Activated CD4-positive, alpha-beta T cell treated with anti-CD3 and anti-CD28 coated beads, Interleukin-2, amount 10 ng/mL, durations not matched to agents 24 days and 14 days (primary cell): Measurements from ENCODE around the gene FNBP1L. TPM values are rescaled to one million over a fixed set of nuclear protein-coding genes. Genes with fewer than 3 reads are reported as not detected.
A peak's percentile ranks its signal among the peaks of the same experiment; 100 is the strongest.

Experiments
- DNase-seq: peaks from one replicate; pipeline ENCODE4 v3.0.0; 2022
- H3K27ac Mint-ChIP-seq: one replicate; pipeline ENCODE4 v1.8.0; 2022; ENCODE audit warnings: mild to moderate bottlenecking, mixed read lengths
- H3K27me3 Mint-ChIP-seq: one replicate; pipeline ENCODE4 v1.8.0; 2022; ENCODE audit warnings: mixed read lengths
- H3K36me3 Mint-ChIP-seq: one replicate; pipeline ENCODE4 v1.8.0; 2022; ENCODE audit warnings: low read depth, mild to moderate bottlenecking, mixed read lengths
- H3K4me1 Mint-ChIP-seq: one replicate; pipeline ENCODE4 v1.8.0; 2021; ENCODE audit warnings: mixed read lengths
- H3K4me3 Mint-ChIP-seq: one replicate; pipeline ENCODE4 v1.8.0; 2022; ENCODE audit warnings: mild to moderate bottlenecking, moderate library complexity, mixed read lengths
- H3K9me3 Mint-ChIP-seq: one replicate; pipeline ENCODE4 v1.8.0; 2021; ENCODE audit warnings: mixed read lengths
- intact Hi-C: fragments of 100-400 bp; cut with micrococcal nuclease; formaldehyde crosslinking; loops from one replicate; pipeline ENCODE4 v1.15.1; 2023
- total RNA-seq: library from RNA; stranded (reverse); gene quantifications from 2 replicates; pipeline ENCODE4 v1.2.3, GENCODE V29; 2022

Gene FNBP1L
- total RNA-seq, 1 donor from 2014 or later: 0.14 TPM

DNA sequence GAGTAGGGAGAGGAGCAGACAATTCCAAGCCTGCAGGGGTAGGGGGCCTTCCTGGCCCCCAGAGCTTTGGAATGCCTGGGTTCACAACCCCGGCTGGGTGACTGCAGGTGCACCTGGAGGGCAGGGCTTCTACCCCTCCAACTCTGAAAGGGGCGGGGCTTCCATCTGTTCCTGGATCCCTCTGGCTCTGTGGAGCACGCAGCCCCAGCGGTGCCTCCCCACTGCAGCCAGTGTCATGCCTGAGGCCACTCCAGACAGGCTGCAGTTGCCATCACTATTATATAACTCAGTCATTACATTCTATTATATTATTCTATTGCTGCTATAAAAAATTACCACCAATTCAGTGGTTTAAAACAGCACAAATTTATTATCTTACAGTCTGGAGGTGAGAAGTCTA, 12.5 kb upstream of the FNBP1L start:
- Mint-ChIP-seq H3K36me3 (no peaks in the 10 kb centered on the region), H3K4me3 (no peak overlapping the region)
- intact Hi-C loops: loop anchor here (10.0 kb wide), 1 partner anchor 131 kb away; no protein-coding TSS in a partner anchor

DNA sequence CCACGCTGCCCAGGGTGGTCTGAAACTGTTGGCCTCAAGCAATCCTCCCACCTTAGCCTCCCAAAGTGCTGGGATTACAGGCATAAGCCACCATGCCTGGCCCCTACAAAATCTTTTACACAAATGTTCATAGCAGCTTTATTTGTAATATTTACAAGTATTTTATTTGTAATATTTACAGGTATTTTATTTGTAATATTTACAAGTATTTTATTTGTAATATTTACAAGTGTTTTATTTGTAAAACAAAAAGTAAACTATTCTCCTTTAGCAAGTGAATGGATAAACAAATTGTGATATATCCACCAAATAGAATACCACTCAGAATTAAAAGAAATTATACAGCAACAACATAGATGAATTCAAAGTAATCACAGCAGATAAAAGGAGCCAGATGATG, 11.4 kb upstream of the FNBP1L start:
- DNase-seq: no peak
- H3K4me3 Mint-ChIP-seq: no peak overlapping the region
- no peaks in the 10 kb centered on the region for H3K9me3 Mint-ChIP-seq
- peaks cover 26% of the 10 kb centered on the region for H3K27me3 Mint-ChIP-seq
- intact Hi-C loops: loop anchor here (10.0 kb wide), 1 partner anchor 132 kb away; no protein-coding TSS in a partner anchor
- H3K4me1 Mint-ChIP-seq: no peaks in the 10 kb centered on the region
- H3K36me3 Mint-ChIP-seq: no peaks in the 10 kb centered on the region
- H3K27ac Mint-ChIP-seq: no peak overlapping the region

More for the DNA sequence above, 12.5 kb upstream of the FNBP1L start:
- Mint-ChIP-seq H3K4me1 (no peaks in the 10 kb centered on the region), H3K27me3 (peaks cover 26% of the 10 kb centered on the region), H3K9me3 (no peaks in the 10 kb centered on the region), H3K27ac (no peak overlapping the region)
- no peak for DNase-seq

DNA sequence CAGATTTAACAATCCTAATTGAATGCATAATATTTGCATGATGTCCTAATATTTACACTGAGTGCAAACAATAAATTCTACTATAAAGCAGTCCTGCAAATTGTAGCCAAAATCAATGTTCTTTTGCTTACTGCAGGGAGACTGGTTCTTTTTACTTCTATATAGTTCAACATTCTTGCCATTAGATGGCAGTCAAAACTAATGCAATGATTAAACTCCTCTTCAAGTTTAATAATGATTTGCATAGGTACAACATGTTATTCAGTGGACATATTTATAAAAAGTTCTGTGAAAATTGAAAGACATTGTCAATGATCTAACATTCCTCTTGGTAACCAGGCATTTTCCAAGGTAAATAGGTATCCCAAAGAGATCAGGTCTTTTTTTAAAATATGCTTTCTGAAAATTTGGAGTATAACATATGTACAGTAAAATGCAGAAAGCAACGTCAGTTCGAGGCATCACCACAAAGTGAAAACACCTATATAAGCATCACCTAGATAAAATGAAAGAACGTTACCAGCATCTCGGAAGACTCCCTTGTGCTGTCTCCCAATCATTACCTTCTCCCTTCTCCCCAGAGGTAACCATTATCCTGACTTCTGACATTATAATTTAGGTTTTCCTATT, 9.8 kb upstream of the FNBP1L start:
- Mint-ChIP-seq H3K4me1 (no peaks in the 10 kb centered on the region), H3K36me3 (no peaks in the 10 kb centered on the region), H3K9me3 (no peaks in the 10 kb centered on the region), H3K27me3 (peaks cover 25% of the 10 kb centered on the region), H3K27ac (no peak overlapping the region), H3K4me3 (no peak overlapping the region)
- no peak for DNase-seq
- intact Hi-C loops: loop anchor here (1.0 to 10.0 kb wide), 4 partner anchors 133 to 407 kb away; no protein-coding TSS in a partner anchor

DNA sequence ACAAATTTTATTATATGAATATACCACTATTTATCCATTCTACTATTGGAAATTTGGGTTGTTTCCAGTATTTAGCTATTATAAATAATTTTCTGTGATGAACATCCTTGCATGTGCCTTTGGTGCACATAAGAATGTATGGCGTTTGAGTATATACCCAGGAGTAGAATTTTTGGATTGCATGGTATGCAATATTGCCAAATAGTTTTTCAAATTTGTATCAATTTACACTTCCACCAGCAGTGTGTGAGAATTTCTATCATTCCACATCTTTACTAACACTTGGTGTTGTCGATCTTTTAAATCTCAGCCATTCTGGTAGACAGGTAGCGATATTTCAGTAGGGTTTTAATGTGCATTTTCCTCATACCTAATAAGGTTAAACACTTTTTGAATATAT, 9.2 kb upstream of the FNBP1L start:
- DNase-seq: no peak
- intact Hi-C loops: loop anchor here (1.0 to 10.0 kb wide), 4 partner anchors 134 to 406 kb away; no protein-coding TSS in a partner anchor
- H3K4me3 Mint-ChIP-seq: no peak overlapping the region
- H3K27me3 Mint-ChIP-seq: peaks cover 29% of the 10 kb centered on the region
- no peaks in the 10 kb centered on the region for H3K9me3 Mint-ChIP-seq
- H3K36me3 Mint-ChIP-seq: no peaks in the 10 kb centered on the region
- H3K4me1 Mint-ChIP-seq: no peaks in the 10 kb centered on the region
- no peak overlapping the region for H3K27ac Mint-ChIP-seq

DNA sequence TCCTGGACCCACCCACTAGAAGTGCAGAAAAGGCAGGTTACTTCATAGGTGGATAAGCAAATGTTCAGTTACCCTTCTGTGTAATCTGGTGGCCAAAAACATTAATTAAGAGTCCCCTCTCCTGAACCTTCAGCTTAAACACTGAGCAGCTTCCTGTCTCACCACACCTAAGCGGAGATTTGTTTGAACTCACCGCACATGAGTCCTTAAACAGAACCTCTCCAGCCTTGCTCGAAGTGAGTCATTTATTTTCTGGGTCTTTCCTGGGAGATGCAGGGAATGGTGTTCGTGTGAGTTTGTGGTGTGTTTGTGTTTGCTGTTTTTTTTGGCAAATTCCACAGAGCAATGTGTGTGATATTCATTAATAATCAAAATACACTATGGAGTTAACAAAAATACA, 7.6 kb upstream of the FNBP1L start:
- Mint-ChIP-seq H3K36me3 (no peaks in the 10 kb centered on the region), H3K4me1 (no peaks in the 10 kb centered on the region), H3K4me3 (no peak overlapping the region), H3K9me3 (no peaks in the 10 kb centered on the region), H3K27ac (no peak overlapping the region), H3K27me3 (peaks cover 29% of the 10 kb centered on the region)
- intact Hi-C loops: loop anchor here (10.0 kb wide), 1 partner anchor 245 kb away; the partner anchor contains the start of gene BCAR3
- no peak for DNase-seq

DNA sequence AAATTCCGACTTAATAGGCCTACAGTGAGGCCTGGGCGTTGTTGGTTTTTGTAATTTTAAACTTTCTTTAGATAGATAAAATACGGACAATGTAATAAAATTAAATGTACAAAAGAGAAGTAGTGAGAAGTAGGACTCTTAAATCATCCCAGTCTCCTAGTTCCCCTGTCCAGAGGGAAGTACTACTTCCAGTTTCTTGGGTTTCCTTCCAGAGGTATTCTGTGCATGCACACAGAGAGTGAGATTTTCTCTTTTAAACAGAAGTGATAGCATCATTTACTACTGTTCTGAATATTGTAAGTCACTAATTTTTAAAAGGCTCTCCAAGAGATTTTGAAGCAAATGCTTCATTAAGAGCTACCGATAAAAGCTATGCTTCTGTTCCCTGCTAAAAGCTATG, 7.2 kb upstream of the FNBP1L start:
- Mint-ChIP-seq H3K9me3 (no peaks in the 10 kb centered on the region), H3K27ac (no peak overlapping the region), H3K36me3 (no peaks in the 10 kb centered on the region), H3K4me1 (no peaks in the 10 kb centered on the region), H3K27me3 (peaks cover 34% of the 10 kb centered on the region), H3K4me3 (no peak overlapping the region)
- intact Hi-C loops: loop anchor here (10.0 kb wide), 1 partner anchor 244 kb away; the partner anchor contains the start of gene BCAR3
- no peak for DNase-seq

DNA sequence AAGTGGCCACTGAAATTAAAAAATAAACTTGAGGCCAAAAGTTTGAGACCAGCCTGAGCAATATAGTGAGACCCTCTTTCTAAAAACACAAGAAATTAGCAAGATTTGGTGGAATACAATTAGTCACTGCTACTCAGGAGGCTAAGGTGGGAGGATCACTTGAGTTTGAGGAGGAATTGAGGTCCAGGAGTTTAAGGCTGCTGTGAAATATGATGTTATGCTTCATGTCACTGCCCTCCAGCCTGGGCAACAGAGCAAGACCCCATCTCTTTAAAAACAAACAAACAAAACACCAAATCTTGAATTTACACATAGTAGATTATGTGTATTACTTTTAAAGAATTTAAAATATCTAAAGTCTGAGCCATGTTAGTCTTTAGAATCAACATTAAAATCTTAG, 6.3 kb upstream of the FNBP1L start:
- H3K36me3 Mint-ChIP-seq: no peaks in the 10 kb centered on the region
- H3K27ac Mint-ChIP-seq: no peak overlapping the region
- peaks cover 41% of the 10 kb centered on the region for H3K27me3 Mint-ChIP-seq
- no peak for DNase-seq
- no peak overlapping the region for H3K4me3 Mint-ChIP-seq
- intact Hi-C loops: loop anchor here (10.0 kb wide), 1 partner anchor 243 kb away; the partner anchor contains the start of gene BCAR3
- H3K9me3 Mint-ChIP-seq: no peaks in the 10 kb centered on the region
- no peaks in the 10 kb centered on the region for H3K4me1 Mint-ChIP-seq

DNA sequence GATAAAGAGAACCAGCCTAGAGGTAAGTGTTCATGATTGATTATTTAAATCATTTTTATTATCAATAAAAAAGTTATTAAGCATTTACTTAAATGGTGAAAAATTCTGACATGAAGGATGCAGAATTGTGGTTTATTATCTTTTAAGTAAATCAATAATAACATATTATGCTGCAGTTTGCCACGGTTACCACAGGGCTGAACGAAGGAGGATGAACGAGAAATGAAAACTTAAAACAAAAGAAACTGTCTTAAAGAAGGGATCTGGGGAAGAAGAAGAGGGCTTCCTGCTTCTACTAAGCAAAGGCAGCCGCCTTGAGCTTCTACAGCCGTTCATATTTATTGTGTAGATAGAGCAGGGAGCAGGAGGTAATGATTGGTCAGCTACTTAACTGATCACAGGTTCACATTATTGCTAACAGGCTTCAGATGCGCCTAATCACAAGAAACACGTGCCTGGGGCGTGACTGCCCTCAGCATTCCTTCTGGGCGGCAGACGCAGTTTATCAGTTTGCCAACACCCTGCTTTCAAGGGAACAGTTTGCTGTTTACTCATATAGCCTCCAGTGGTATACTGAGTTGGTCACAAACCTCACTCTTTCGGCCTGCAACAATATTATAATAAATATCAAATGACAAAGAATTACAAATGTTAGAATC, 5.8 kb upstream of the FNBP1L start:
- intact Hi-C loops: loop anchor here (10.0 kb wide), 1 partner anchor 243 kb away; the partner anchor contains the start of gene BCAR3

DNA sequence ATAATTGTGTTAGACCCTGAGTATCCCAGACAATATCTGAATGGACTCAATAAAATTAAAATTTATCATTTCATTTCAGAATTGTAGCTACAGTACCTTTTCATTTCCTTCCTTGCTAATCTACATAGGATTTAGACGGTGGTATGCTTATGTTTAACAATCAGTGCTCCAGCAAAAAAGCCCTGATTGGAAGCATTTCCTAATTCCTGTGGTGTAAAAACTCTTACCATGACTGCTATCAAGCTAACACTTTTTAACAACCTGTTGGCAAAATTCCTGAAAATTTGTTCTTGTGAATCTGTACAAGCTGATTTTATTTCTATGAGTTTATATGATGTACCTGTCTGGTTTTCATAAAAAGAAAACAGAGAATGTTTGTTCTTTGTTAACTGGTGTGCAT, 5.2 kb upstream of the FNBP1L start:
- Mint-ChIP-seq H3K27me3 (peaks cover 48% of the 10 kb centered on the region), H3K4me1 (peaks cover 3% of the 10 kb centered on the region), H3K9me3 (no peaks in the 10 kb centered on the region), H3K27ac (no peak overlapping the region), H3K4me3 (no peak overlapping the region), H3K36me3 (peaks cover 2% of the 10 kb centered on the region)
- no peak for DNase-seq
- intact Hi-C loops: loop anchor here (10.0 kb wide), 1 partner anchor 242 kb away; the partner anchor contains the start of gene BCAR3

More for the DNA sequence above, 5.8 kb upstream of the FNBP1L start:
- H3K27me3 Mint-ChIP-seq: peaks cover 46% of the 10 kb centered on the region
- no peak overlapping the region for H3K4me3 Mint-ChIP-seq
- no peaks in the 10 kb centered on the region for H3K9me3 Mint-ChIP-seq
- DNase-seq: no peak
- H3K36me3 Mint-ChIP-seq: no peaks in the 10 kb centered on the region
- no peak overlapping the region for H3K27ac Mint-ChIP-seq
- no peaks in the 10 kb centered on the region for H3K4me1 Mint-ChIP-seq

DNA sequence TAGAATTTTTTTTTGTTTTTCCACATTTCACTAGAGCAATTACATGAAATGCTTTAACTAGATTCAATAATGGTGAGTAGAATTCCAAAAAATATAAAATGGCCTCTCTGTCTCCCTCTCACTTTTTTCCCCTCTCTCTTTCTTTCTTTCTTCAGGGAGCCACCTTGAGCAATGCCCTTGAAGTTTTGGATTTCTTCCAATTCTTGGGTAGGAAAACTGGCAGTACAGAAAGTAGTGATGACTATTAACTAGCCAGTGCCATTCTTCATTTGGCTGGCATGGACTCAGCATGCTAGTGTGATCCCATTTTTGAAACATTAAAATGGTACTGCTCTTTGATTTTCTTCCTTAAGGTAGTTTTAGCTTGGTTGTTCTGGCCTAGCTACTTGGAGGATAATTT, 4.5 kb upstream of the FNBP1L start:
- H3K27me3 Mint-ChIP-seq: peaks cover 50% of the 10 kb centered on the region
- no peaks in the 10 kb centered on the region for H3K9me3 Mint-ChIP-seq
- H3K36me3 Mint-ChIP-seq: peaks cover 2% of the 10 kb centered on the region
- no peak overlapping the region for H3K4me3 Mint-ChIP-seq
- intact Hi-C loops: loop anchor here (10.0 kb wide), 1 partner anchor 241 kb away; the partner anchor contains the start of gene BCAR3
- H3K27ac Mint-ChIP-seq: no peak overlapping the region
- DNase-seq: no peak
- peaks cover 3% of the 10 kb centered on the region for H3K4me1 Mint-ChIP-seq

DNA sequence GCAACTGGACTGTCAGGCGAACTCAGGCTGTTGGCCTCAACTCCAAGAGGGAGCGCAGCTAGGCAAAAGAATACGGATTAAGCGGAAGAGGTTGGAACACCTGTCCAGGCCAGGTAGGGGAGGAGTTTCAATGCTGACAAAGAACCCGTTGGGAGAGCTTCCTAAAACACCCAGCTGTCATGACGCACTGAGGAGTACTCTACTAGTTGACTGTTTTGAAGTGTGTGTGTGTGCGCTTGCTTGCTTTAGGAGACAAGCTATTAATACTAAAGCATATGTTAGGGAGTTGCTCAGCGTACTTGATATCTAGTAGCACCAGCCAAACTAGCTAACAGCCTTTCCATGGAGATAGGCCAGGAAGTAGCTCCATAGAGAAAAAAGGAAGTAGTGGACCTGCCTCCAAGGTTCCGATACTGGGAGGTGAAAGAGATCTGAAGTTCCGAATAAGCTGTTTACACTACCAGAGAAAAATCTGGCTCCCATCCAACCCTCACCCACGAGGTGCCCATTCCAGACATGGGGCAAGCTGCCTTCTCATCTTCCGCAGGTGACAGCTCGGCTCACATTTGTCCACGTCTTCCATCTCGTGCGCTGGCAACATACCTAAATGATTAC, 974 bp upstream of the FNBP1L start:
- DNase-seq: no peak
- peaks cover 2% of the 10 kb centered on the region for H3K36me3 Mint-ChIP-seq
- no peaks in the 10 kb centered on the region for H3K9me3 Mint-ChIP-seq
- peaks cover 11% of the 10 kb centered on the region for H3K4me1 Mint-ChIP-seq
- H3K27me3 Mint-ChIP-seq: peaks cover 57% of the 10 kb centered on the region
- H3K4me3 Mint-ChIP-seq: peak overlapping the region; percentile 47
- intact Hi-C loops: loop anchor here (10.0 kb wide), 1 partner anchor 238 kb away; the partner anchor contains the start of gene BCAR3
- H3K27ac Mint-ChIP-seq: peak overlapping the region; percentile 55

DNA sequence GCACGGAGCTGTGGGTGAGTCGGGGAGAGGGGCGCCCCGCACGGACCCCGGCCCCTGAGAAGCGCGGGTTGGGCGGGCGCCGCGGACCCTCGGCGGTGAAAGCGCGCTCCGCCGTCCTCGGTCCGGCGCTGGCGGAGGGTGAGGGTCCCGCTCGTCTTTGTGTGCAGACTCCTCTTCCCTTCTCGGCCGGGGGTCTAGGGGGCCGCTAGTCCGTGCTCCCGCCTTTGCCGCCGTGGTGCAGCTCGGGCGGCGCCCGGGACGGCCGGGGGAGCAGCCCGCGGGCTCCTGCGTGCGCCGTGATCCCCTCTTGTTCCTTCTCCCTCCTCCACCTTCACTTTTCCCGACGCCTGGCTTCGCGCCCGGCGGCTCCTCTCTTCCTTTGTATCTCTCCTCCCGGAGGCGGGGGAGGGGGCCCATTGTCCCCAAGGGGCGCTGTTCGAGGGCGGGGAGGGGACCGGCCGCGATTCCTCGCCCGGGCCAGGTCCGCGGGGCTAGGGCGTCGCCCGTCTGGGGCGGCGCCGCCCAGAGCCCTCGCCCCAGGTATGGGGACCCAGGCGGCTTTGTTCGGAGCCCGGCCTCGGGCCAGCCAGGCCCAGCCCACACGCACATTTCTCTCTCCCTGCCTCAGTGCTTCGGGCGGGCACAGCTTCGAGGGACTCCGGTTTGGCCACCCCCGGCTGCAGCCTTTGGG, 519 bp downstream of the FNBP1L start:
- peaks cover 11% of the 10 kb centered on the region for H3K4me1 Mint-ChIP-seq
- no peaks in the 10 kb centered on the region for H3K9me3 Mint-ChIP-seq
- H3K27ac Mint-ChIP-seq: no peak overlapping the region

More for the DNA sequence above, 519 bp downstream of the FNBP1L start:
- H3K4me3 Mint-ChIP-seq: peak overlapping the region; percentile 83
- intact Hi-C loops: loop anchor here (10.0 kb wide), 1 partner anchor 236 kb away; the partner anchor contains the start of gene BCAR3
- peaks cover 2% of the 10 kb centered on the region for H3K36me3 Mint-ChIP-seq
- H3K27me3 Mint-ChIP-seq: peaks cover 66% of the 10 kb centered on the region
- DNase-seq: peak; percentile 64
